ENCODE data around the gene NAGLU. TPM values are rescaled to one million over a fixed set of nuclear protein-coding genes. Genes with fewer than 3 reads are reported as not detected.
"Not testable (repeated sequence)": the region's sequence is repeated elsewhere in the genome, so short reads cannot be mapped to it uniquely, and the experiment has no call there.

Gene NAGLU
- polyA plus RNA-seq, 4 donors, result 25.3 to 47.0 (median 32.7) TPM

- Histone ChIP-seq H3K36me3 (ENCODE audit: control insufficient read depth in 3 of 3, insufficient read depth in 2 of 3, low read depth in 1 of 3, low read length in 3 of 3) (peaks cover 0 to 13% (median 0%) of the 10 kb centered on the region in 3 donors), H3K4me1 (ENCODE audit: control insufficient read depth in 3 of 3, insufficient read depth in 2 of 3, low read depth in 1 of 3, low read length in 2 of 3) (peaks cover 0 to 27% (median 14%) of the 10 kb centered on the region in 3 donors), H3K4me3 (ENCODE audit: low read depth in 1 of 3, low read length in 3 of 3) (peak within 1 kb of the TSS in 2 of 3 donors; percentile 88 to 94)
- H3K27me3 ChIP-seq (ENCODE audit: control insufficient read depth in 3 of 3, insufficient read depth in 3 of 3, low read length in 3 of 3); H3K27ac ChIP-seq (ENCODE audit: low read depth in 1 of 3, low read length in 2 of 3); H3K9me3 ChIP-seq (ENCODE audit: control insufficient read depth in 2 of 2, insufficient read depth in 1 of 2, low read depth in 1 of 2, low read length in 1 of 2); FAIRE-seq; DNase-seq: not testable (repeated sequence)
- WGBS, 3 donors, result 88 to 93% (median 91%) methylated on average over 13 to 15 of the region's 15 CpGs
Observed at GRCh38 chr17:42552736-42553135, 16.7 kb downstream of the NAGLU start, which contains the start of gene HSD17B1. Gene HSD17B1 (plus strand): TSS chr17:42552923. CDS start chr17:42552934, 11 bp downstream.

DNA sequence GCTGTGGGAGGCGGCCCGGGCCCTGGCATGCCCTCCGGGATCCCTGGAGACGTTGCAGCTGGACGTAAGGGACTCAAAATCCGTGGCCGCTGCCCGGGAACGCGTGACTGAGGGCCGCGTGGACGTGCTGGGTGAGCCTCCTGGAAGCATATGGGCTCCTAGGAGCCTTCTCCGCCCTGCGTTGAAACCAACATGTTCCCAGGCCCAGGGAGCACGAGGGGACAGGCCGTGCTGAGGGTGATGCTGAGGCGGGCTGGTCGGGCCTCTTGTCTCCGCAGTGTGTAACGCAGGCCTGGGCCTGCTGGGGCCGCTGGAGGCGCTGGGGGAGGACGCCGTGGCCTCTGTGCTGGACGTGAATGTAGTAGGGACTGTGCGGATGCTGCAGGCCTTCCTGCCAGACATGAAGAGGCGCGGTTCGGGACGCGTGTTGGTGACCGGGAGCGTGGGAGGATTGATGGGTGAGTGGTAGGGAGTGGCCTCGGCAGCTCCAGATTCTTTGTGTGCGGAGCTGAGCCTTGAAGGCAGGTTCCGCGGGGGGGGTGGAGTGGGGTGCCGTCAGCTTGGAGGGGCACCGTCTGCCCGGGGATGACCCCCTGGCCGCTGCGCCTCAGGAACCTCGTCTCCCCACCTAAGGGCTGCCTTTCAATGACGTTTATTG lies 17.2 kb downstream of the NAGLU start:
- FAIRE-seq (no peak), DNase-seq (no peak)
- no peak overlapping the region for H3K27ac ChIP-seq (ENCODE audit: low read depth in 1 of 3, low read length in 2 of 3)
- 82 to 91% (median 88%) methylated on average over 41 to 45 of the region's 45 CpGs for whole genome bisulfite sequencing, 3 donors
- no peaks in the 10 kb centered on the region for H3K27me3 ChIP-seq (ENCODE audit: control insufficient read depth in 3 of 3, insufficient read depth in 3 of 3, low read length in 3 of 3)
- peaks cover 0 to 13% (median 0%) of the 10 kb centered on the region in 3 donors for H3K36me3 ChIP-seq (ENCODE audit: control insufficient read depth in 3 of 3, insufficient read depth in 2 of 3, low read depth in 1 of 3, low read length in 3 of 3)
- H3K4me3 ChIP-seq (ENCODE audit: low read depth in 1 of 3, low read length in 3 of 3), result peak overlapping the region in 1 of 3 donors; percentile 94
- H3K4me1 ChIP-seq (ENCODE audit: control insufficient read depth in 3 of 3, insufficient read depth in 2 of 3, low read depth in 1 of 3, low read length in 2 of 3), result peaks cover 0 to 23% (median 13%) of the 10 kb centered on the region in 3 donors
- H3K9me3 ChIP-seq (ENCODE audit: control insufficient read depth in 2 of 2, insufficient read depth in 1 of 2, low read depth in 1 of 2, low read length in 1 of 2), result no peaks in the 10 kb centered on the region

DNA sequence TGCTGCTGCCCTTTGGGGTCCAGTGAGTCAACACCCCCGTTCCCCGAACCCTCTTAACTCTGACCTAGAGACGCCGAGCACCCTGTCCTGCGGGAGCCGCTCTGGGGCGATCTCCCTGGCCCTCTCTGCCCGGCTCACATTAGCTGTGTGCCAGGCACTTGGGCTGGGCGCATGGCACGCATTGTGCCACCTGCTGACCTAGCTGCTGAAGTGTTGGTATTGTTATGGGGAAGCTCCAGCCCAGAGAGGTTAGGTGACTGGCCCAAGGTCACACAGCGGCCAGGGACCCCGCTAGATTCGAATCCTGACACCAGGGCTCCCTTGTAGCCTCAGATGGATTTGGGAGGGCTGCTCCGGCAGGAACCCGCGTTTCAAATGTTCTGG lies 17.8 kb downstream of the NAGLU start:
- DNase-seq, result peak in 1 of 2 donors; percentile 43
- FAIRE-seq, result no peak

GRCh38 chr17:42554250-42555121 lies 18.4 kb downstream of the NAGLU start:
- H3K4me3 ChIP-seq (ENCODE audit: low read depth in 1 of 3, low read length in 3 of 3), result peak overlapping the region; percentile 48 to 94 (median 88)
- H3K4me1 ChIP-seq (ENCODE audit: control insufficient read depth in 3 of 3, insufficient read depth in 2 of 3, low read depth in 1 of 3, low read length in 2 of 3), result peaks cover 0 to 14% (median 7%) of the 10 kb centered on the region in 3 donors
- DNase-seq (peak; percentile 82 to 94), FAIRE-seq (no peak)
- H3K36me3 ChIP-seq (ENCODE audit: control insufficient read depth in 3 of 3, insufficient read depth in 2 of 3, low read depth in 1 of 3, low read length in 3 of 3), result peaks cover 0 to 13% (median 0%) of the 10 kb centered on the region in 3 donors
- H3K27me3 ChIP-seq (ENCODE audit: control insufficient read depth in 3 of 3, insufficient read depth in 3 of 3, low read length in 3 of 3), result no peaks in the 10 kb centered on the region
- WGBS, 3 donors, result 1% methylated on average over 53 to 82 of the region's 82 CpGs
- no peaks in the 10 kb centered on the region for H3K9me3 ChIP-seq (ENCODE audit: control insufficient read depth in 2 of 2, insufficient read depth in 1 of 2, low read depth in 1 of 2, low read length in 1 of 2)
- H3K27ac ChIP-seq (ENCODE audit: low read depth in 1 of 3, low read length in 2 of 3), result peak overlapping the region; percentile 87 to 98 (median 91)

More for the DNA sequence above, 17.8 kb downstream of the NAGLU start:
- no peaks in the 10 kb centered on the region for H3K9me3 ChIP-seq (ENCODE audit: control insufficient read depth in 2 of 2, insufficient read depth in 1 of 2, low read depth in 1 of 2, low read length in 1 of 2)
- no peaks in the 10 kb centered on the region for H3K27me3 ChIP-seq (ENCODE audit: control insufficient read depth in 3 of 3, insufficient read depth in 3 of 3, low read length in 3 of 3)
- 43 to 52% (median 47%) methylated on average over 16 of the region's 16 CpGs for WGBS, 3 donors
- peaks cover 0 to 13% (median 0%) of the 10 kb centered on the region in 3 donors for H3K36me3 ChIP-seq (ENCODE audit: control insufficient read depth in 3 of 3, insufficient read depth in 2 of 3, low read depth in 1 of 3, low read length in 3 of 3)
- peaks cover 0 to 19% (median 8%) of the 10 kb centered on the region in 3 donors for H3K4me1 ChIP-seq (ENCODE audit: control insufficient read depth in 3 of 3, insufficient read depth in 2 of 3, low read depth in 1 of 3, low read length in 2 of 3)
- H3K27ac ChIP-seq (ENCODE audit: low read depth in 1 of 3, low read length in 2 of 3), result peak overlapping the region; percentile 87 to 98 (median 91)
- H3K4me3 ChIP-seq (ENCODE audit: low read depth in 1 of 3, low read length in 3 of 3), result peak overlapping the region; percentile 48 to 94 (median 88)

DNA sequence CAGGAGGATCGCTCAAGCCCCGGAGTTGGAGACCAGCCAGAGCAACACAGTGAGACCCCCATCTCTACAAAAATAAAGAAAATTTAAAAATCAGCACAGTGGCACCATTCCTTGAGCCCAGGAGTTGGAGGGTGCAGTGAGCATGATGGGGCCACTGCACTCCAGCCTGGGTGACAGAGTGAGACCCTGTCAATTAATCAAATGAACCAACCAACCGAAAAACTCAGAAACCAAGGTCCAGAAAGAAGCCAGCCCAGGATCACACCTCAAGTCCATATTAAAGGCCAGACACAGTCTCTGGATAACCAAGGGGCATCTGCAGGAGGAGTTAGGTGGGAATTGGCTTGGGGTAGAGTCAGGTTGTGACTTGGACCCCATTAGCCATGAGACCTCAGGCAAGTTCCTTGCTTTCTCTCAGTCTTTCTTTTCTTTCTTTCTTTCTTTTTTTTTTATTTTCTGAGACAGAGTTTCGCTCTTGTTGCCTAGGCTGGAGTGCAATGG lies 19.1 kb downstream of the NAGLU start:
- peak overlapping the region; percentile 48 to 94 (median 88) for H3K4me3 ChIP-seq (ENCODE audit: low read depth in 1 of 3, low read length in 3 of 3)
- 26 to 53% (median 32%) methylated on average over 2 to 4 of the region's 4 CpGs for WGBS, 3 donors
- H3K36me3 ChIP-seq (ENCODE audit: control insufficient read depth in 3 of 3, insufficient read depth in 2 of 3, low read depth in 1 of 3, low read length in 3 of 3), result peaks cover 0 to 13% (median 0%) of the 10 kb centered on the region in 3 donors
- no peaks in the 10 kb centered on the region for H3K9me3 ChIP-seq (ENCODE audit: control insufficient read depth in 2 of 2, insufficient read depth in 1 of 2, low read depth in 1 of 2, low read length in 1 of 2)
- FAIRE-seq (no peak), DNase-seq (no peak)
- H3K27me3 ChIP-seq (ENCODE audit: control insufficient read depth in 3 of 3, insufficient read depth in 3 of 3, low read length in 3 of 3), result no peaks in the 10 kb centered on the region
- peaks cover 0 to 14% (median 7%) of the 10 kb centered on the region in 3 donors for H3K4me1 ChIP-seq (ENCODE audit: control insufficient read depth in 3 of 3, insufficient read depth in 2 of 3, low read depth in 1 of 3, low read length in 2 of 3)
- peak overlapping the region; percentile 84 to 98 (median 87) for H3K27ac ChIP-seq (ENCODE audit: low read depth in 1 of 3, low read length in 2 of 3)

DNA sequence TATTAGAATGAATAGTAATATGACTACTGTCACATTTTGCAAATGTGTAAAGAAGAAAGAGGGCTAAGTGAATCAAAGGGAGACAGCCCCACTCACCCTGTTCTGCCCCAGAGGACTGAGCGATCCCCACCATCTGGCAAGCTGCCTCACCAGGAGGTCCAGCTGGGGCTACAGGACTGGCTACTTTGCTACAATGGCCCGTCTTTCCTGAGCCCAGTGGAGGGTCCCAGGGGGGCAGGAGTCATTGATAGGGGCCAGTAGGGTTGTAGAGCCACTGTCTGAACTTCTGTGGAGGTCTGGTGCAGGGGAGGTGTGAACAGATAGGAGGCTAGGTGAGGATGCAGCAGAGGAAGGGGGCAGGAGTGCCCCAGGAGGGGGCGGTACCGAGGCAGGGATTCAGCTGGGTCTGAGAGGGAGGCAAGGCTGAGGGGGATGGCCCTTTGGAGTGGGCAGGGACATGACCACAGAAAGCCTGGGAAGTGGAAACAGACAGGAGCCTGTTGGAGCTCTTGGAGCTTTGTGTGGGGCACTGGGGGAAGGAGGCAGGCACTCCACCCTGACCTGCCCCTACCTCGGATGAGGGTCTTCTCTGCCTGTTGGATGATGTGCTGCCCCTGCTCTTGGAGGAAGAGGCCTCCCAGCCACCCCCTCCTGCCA lies 20.0 kb downstream of the NAGLU start:
- DNase-seq; H3K27ac ChIP-seq (ENCODE audit: low read depth in 1 of 3, low read length in 2 of 3); H3K27me3 ChIP-seq (ENCODE audit: control insufficient read depth in 3 of 3, insufficient read depth in 3 of 3, low read length in 3 of 3); H3K4me3 ChIP-seq (ENCODE audit: low read depth in 1 of 3, low read length in 3 of 3); H3K9me3 ChIP-seq (ENCODE audit: control insufficient read depth in 2 of 2, insufficient read depth in 1 of 2, low read depth in 1 of 2, low read length in 1 of 2); FAIRE-seq: not testable (repeated sequence)
- 67 to 78% (median 77%) methylated on average over 5 of the region's 5 CpGs for WGBS, 3 donors
- peaks cover 0 to 13% (median 0%) of the 10 kb centered on the region in 3 donors for H3K36me3 ChIP-seq (ENCODE audit: control insufficient read depth in 3 of 3, insufficient read depth in 2 of 3, low read depth in 1 of 3, low read length in 3 of 3)
- peaks cover 0 to 14% (median 7%) of the 10 kb centered on the region in 3 donors for H3K4me1 ChIP-seq (ENCODE audit: control insufficient read depth in 3 of 3, insufficient read depth in 2 of 3, low read depth in 1 of 3, low read length in 2 of 3)

- Histone ChIP-seq H3K27me3 (ENCODE audit: control insufficient read depth in 3 of 3, insufficient read depth in 3 of 3, low read length in 3 of 3) (no peaks in the 10 kb centered on the region), H3K4me1 (ENCODE audit: control insufficient read depth in 3 of 3, insufficient read depth in 2 of 3, low read depth in 1 of 3, low read length in 2 of 3) (peaks cover 6 to 25% (median 10%) of the 10 kb centered on the region in 3 donors), H3K27ac (ENCODE audit: low read depth in 1 of 3, low read length in 2 of 3) (no peak overlapping the region), H3K36me3 (ENCODE audit: control insufficient read depth in 3 of 3, insufficient read depth in 2 of 3, low read depth in 1 of 3, low read length in 3 of 3) (peaks cover 0 to 14% (median 0%) of the 10 kb centered on the region in 3 donors), H3K4me3 (ENCODE audit: low read depth in 1 of 3, low read length in 3 of 3) (no peak overlapping the region), H3K9me3 (ENCODE audit: control insufficient read depth in 2 of 2, insufficient read depth in 1 of 2, low read depth in 1 of 2, low read length in 1 of 2) (no peaks in the 10 kb centered on the region)
- 61 to 81% (median 71%) methylated on average over 6 of the region's 6 CpGs for WGBS, 3 donors
- FAIRE-seq, result no peak
- peak in 1 of 2 donors; percentile 40 for DNase-seq
Observed at GRCh38 chr17:42559075-42559474, 23.0 kb downstream of the NAGLU start.
